ENCODE results near the gene UBE2D1. TPM values are rescaled to one million over a fixed set of nuclear protein-coding genes. Genes with fewer than 3 reads are reported as not detected.

UBE2D1 gene
- total RNA-seq, 3 donors from 2014 or later: 17.2 to 18.4 (median 18.4) TPM

DNA sequence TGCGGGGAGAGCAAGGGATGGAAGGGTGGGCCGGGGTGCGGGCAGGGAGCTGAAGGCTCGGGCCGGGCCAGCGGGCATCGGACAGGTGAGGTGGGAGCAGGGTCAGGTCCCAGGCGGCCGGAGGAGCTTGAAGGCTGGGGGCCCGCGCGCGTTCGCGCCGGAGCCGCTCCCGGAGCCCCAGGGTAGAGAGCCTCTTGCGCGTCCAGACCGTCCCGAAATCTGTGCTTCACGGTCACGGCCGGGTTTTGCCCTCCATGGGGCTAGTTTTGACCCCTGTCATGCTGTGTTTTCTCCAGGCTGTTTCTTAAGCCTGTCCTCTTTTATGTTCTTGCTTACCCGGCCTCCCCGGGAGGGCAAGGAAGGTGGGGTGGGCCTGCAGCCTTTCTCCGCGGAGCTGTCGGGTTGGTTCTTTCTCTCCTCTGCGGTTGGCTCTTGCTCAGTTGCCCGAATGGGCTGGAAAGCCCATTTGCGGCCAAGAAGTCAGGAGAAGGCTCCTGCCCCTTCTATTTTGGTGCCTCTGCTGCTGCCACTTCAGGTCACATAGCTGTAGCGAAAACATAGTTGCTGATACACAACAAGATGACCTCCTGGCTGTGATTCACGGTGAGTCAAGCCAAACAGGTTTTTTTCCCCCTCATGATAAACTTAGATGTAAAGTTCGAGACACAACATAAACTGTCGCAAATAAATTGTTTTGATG, 650 bp downstream of the UBE2D1 start:
- DNase-seq (peak; percentile 25 to 68 (median 68)), ATAC-seq (peak; percentile 72)
- peak overlapping the region; percentile 71 for H3K4me3 ChIP-seq
- H3K9me3 ChIP-seq: no peaks in the 10 kb centered on the region
- intact Hi-C loops (cut with DNase I, micrococcal nuclease): loop anchor here in 1 of 2 donors (10.0 kb wide), 1 partner anchor 49 kb away; the partner anchor contains the start of gene TFAM
- TF ChIP-seq, protein P1, sequence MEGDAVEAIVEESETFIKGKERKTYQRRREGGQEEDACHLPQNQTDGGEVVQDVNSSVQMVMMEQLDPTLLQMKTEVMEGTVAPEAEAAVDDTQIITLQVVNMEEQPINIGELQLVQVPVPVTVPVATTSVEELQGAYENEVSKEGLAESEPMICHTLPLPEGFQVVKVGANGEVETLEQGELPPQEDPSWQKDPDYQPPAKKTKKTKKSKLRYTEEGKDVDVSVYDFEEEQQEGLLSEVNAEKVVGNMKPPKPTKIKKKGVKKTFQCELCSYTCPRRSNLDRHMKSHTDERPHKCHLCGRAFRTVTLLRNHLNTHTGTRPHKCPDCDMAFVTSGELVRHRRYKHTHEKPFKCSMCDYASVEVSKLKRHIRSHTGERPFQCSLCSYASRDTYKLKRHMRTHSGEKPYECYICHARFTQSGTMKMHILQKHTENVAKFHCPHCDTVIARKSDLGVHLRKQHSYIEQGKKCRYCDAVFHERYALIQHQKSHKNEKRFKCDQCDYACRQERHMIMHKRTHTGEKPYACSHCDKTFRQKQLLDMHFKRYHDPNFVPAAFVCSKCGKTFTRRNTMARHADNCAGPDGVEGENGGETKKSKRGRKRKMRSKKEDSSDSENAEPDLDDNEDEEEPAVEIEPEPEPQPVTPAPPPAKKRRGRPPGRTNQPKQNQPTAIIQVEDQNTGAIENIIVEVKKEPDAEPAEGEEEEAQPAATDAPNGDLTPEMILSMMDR (IDR thresholded peaks at IDR 0.05): no peak
- H3K4me1 ChIP-seq (ENCODE audit: low read depth): peaks cover 21% of the 10 kb centered on the region
- no peaks in the 10 kb centered on the region for H3K36me3 ChIP-seq (ENCODE audit: low read depth)

DNA sequence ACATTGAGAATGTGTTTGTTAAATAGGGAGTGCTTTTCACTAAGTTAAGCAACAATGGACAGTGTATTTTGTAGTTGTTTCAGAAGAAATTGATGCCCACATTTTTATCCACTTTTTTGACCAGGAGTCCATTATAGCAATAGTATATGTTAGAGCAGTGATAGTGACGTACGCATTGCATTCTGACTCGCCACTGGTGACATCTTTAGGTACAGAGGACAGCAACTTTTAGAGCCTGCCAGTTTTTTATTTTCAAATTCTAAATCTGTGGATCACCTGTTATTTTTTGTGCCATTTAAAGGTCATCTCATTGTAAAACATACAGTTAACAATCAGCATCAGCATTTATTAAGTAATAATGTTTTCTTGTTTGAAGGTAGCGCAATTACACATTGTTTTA, 1.4 kb downstream of the UBE2D1 start:
- intact Hi-C loops (cut with DNase I, micrococcal nuclease): loop anchor here in 1 of 2 donors (10.0 kb wide), 1 partner anchor 49 kb away; the partner anchor contains the start of gene TFAM
- Histone ChIP-seq H3K4me1 (ENCODE audit: low read depth) (peaks cover 21% of the 10 kb centered on the region), H3K36me3 (ENCODE audit: low read depth) (no peaks in the 10 kb centered on the region), H3K9me3 (no peaks in the 10 kb centered on the region), H3K4me3 (no peak overlapping the region)
- DNase-seq (no peak), ATAC-seq (no peak)
- TF ChIP-seq, protein P1 (IDR thresholded peaks at IDR 0.05): no peak

DNA sequence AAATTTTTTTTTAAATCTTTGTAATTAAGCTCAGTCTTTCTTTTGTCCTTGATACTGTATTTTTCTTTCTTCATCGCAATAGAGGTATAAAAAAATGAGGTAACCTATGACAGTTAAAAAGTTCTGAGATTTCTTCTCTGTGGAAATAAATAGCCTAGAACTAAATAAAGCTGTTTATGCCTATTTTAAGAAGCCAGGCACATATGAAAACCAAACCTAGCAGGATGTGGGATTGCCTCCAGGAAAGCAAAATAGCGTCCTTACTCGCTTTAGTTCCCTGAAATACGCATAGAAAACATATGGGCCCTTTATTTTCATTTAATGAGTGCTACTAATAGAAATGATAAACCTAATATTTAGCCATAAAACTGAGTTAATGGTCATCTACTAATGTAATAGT, 6.6 kb downstream of the UBE2D1 start:
- ATAC-seq (no peak), DNase-seq (no peak)
- Histone ChIP-seq H3K9me3 (no peaks in the 10 kb centered on the region), H3K4me3 (no peak overlapping the region), H3K36me3 (ENCODE audit: low read depth) (no peaks in the 10 kb centered on the region), H3K4me1 (ENCODE audit: low read depth) (peaks cover 12% of the 10 kb centered on the region)
- TF ChIP-seq, protein P1 (IDR thresholded peaks at IDR 0.05): no peak
- intact Hi-C loops (cut with DNase I, micrococcal nuclease): no loop called here

DNA sequence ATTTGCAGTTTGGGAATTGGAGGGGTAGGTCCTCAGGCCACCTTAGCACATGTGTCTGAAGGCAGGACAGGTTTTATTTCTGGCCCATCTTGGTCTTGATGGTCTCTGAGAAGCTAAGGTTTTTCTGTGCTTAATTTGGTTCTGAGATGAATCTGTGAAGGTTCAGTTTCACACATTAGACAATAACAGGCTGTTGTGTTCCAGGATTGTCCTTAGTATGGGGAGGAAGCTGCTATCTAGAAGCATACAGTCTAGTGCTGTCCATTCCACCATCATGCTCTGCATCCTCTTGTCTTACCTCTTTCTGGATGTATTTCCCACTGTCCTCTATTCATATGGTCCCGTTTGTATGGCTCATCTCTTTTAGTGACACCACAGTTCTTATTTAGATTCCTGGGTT, 7.1 kb downstream of the UBE2D1 start:
- DNase-seq: no peak
- H3K36me3 ChIP-seq (ENCODE audit: low read depth): no peaks in the 10 kb centered on the region
- H3K4me3 ChIP-seq: no peak overlapping the region
- TF ChIP-seq, protein P1 (IDR thresholded peaks at IDR 0.05): no peak
- intact Hi-C loops (cut with DNase I, micrococcal nuclease): no loop called here
- peaks cover 12% of the 10 kb centered on the region for H3K4me1 ChIP-seq (ENCODE audit: low read depth)
- no peak for ATAC-seq
- H3K9me3 ChIP-seq: no peaks in the 10 kb centered on the region

DNA sequence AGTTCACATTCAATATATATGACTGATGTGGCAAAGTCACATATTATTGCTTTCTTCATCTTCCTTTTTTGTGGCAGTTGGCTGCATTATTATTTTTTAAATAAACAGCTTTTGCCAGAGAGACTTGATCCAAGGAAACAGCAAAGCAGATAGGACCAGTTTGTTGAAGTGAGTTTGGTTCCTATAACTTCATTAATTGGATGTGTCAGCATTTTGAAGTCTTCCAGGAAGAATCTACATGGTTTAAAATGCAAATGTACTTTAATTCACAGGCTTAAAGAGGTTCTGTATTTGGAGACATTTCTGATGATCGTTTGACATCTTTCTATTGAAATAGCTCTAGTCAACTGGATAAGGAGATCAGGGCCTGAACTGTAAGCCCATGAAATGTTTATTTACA, 13.2 kb downstream of the UBE2D1 start:
- no peak for DNase-seq
- H3K9me3 ChIP-seq: no peaks in the 10 kb centered on the region
- intact Hi-C loops (cut with DNase I, micrococcal nuclease): no loop called here
- H3K4me3 ChIP-seq: no peak overlapping the region
- H3K36me3 ChIP-seq (ENCODE audit: low read depth): no peaks in the 10 kb centered on the region
- ATAC-seq: no peak
- TF ChIP-seq, protein P1 (IDR thresholded peaks at IDR 0.05): no peak
- H3K4me1 ChIP-seq (ENCODE audit: low read depth): no peaks in the 10 kb centered on the region
